ENCODE data around the gene KIF21A. TPM values are rescaled to one million over a fixed set of nuclear protein-coding genes. Genes with fewer than 3 reads are reported as not detected.

KIF21A gene
- total and polyA plus RNA-seq, 2 donors (not counting 3 experiments of a cell fraction or from before 2014, with no cell fraction given), result 1.8 to 10.1 TPM

DNA sequence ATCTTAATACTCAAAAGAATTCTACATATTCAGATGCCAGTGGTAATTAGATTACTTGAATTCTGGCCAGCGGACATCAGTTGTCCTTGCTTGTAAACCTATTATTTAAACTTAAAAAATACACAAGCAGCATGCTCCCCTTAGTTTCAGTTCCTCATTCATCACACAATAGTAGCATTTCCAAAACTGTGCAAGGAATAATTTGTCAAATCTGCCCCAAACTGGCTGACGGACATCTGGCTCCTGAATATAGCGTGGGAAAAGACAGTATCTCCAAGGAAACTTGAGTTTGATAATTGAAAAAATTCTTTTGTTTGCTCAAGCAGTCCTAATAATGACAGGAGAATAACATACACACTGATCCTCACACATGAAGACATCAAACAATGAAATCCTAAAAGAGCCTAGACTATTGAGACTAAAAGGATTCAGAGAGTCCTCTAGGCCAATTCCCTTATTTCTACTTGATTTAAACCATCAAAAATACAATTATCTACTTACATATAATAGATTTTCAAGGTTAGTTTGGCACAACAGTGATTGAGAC is 90.4 kb downstream of the KIF21A start:
- TF ChIP-seq GATA2 (IDR thresholded peaks at IDR 0.05; ENCODE audit: insufficient read depth, insufficient read length, low read depth, low read length) (no peak), POLR2AphosphoS5 (IDR thresholded peaks at IDR 0.05; ENCODE audit: insufficient read depth, low read depth, low read length) (no peak), EZH2 (IDR thresholded peaks at IDR 0.05; ENCODE audit: borderline replicate concordance, low read depth, low read length, severe bottlenecking) (no peak), MYC (IDR thresholded peaks at IDR 0.05; ENCODE audit: low read depth, low read length) (no peak), JUN (IDR thresholded peaks at IDR 0.05; ENCODE audit: borderline replicate concordance, insufficient read depth, insufficient read length, low read depth) (no peak), POLR2A (IDR thresholded peaks at IDR 0.05; ENCODE audit: low read depth, low read length) (no peak), FOS (IDR thresholded peaks at IDR 0.05; ENCODE audit: borderline replicate concordance, insufficient read depth, low read length) (no peak)
- TF ChIP-seq, protein P1, sequence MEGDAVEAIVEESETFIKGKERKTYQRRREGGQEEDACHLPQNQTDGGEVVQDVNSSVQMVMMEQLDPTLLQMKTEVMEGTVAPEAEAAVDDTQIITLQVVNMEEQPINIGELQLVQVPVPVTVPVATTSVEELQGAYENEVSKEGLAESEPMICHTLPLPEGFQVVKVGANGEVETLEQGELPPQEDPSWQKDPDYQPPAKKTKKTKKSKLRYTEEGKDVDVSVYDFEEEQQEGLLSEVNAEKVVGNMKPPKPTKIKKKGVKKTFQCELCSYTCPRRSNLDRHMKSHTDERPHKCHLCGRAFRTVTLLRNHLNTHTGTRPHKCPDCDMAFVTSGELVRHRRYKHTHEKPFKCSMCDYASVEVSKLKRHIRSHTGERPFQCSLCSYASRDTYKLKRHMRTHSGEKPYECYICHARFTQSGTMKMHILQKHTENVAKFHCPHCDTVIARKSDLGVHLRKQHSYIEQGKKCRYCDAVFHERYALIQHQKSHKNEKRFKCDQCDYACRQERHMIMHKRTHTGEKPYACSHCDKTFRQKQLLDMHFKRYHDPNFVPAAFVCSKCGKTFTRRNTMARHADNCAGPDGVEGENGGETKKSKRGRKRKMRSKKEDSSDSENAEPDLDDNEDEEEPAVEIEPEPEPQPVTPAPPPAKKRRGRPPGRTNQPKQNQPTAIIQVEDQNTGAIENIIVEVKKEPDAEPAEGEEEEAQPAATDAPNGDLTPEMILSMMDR (IDR thresholded peaks at IDR 0.05; ENCODE audit: extremely low read depth in 1 of 2, insufficient read depth in 1 of 2, low read depth in 1 of 2, low read length in 2 of 2), result no peak
- TF ChIP-seq, protein P2, sequence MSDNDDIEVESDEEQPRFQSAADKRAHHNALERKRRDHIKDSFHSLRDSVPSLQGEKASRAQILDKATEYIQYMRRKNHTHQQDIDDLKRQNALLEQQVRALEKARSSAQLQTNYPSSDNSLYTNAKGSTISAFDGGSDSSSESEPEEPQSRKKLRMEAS (IDR thresholded peaks at IDR 0.05; ENCODE audit: insufficient read depth, insufficient read length), result no peak
- no peak for DNase-seq (ENCODE audit: low read depth, low spot score)
- H3K4me2 ChIP-seq (ENCODE audit: insufficient read depth, low read length), result no peak overlapping the region
- H3K4me3 ChIP-seq (replicated peaks in 1 of 3; ENCODE audit: insufficient read depth in 1 of 3, low read depth in 1 of 3, low read length in 3 of 3), result no peak overlapping the region
- intact Hi-C loops (cut with micrococcal nuclease), result no loop called here
- H3K27me3 ChIP-seq (ENCODE audit: control insufficient read depth in 2 of 2, insufficient read depth in 2 of 2, low read length in 2 of 2), result no peaks in the 10 kb centered on the region
- dilution Hi-C loops (cut with MboI; ENCODE audit: extremely low pct_ligation_motif_present, low sequenced_read_pairs), result no loop called here
- H3K79me2 ChIP-seq (ENCODE audit: control insufficient read depth, insufficient read depth, low read length), result no peaks in the 10 kb centered on the region
- no peaks in the 10 kb centered on the region for H4K20me1 ChIP-seq (replicated peaks; ENCODE audit: control insufficient read depth, extremely low read depth, insufficient read depth, low read length)
- H3K9me1 ChIP-seq (replicated peaks; ENCODE audit: control insufficient read depth, extremely low read depth, insufficient read depth, low read length), result no peaks in the 10 kb centered on the region
- no peak overlapping the region for H2AFZ ChIP-seq (ENCODE audit: low read depth, low read length)
- no peak overlapping the region for H3K9ac ChIP-seq (replicated peaks; ENCODE audit: extremely low read depth, insufficient read depth, low read length)
- H3K9me3 ChIP-seq (replicated peaks; ENCODE audit: control insufficient read depth, insufficient read depth, low read length), result no peaks in the 10 kb centered on the region
- FAIRE-seq, result no peak
- no peaks in the 10 kb centered on the region for H3K4me1 ChIP-seq (ENCODE audit: control insufficient read depth, extremely low read depth, insufficient read depth, low read length)
- no TSS peak for BruUV-seq (replicated peaks)
- no peaks in the 10 kb centered on the region for H3K36me3 ChIP-seq (ENCODE audit: control insufficient read depth in 2 of 2, extremely low read depth in 1 of 2, insufficient read depth in 2 of 2, low read length in 2 of 2)
- CTCF ChIA-PET, result interaction anchor here (1.2 kb wide), 1 partner anchor 9 kb away, joined by 3 read pairs; no protein-coding TSS in a partner anchor
- POLR2A ChIA-PET, result no interaction called here
- no peak overlapping the region for H3K27ac ChIP-seq (ENCODE audit: insufficient read depth, low read depth, low read length)

Data from endothelial cell of umbilical vein (primary cell).